ENCODE measurements around the gene MRPL43.

DNA sequence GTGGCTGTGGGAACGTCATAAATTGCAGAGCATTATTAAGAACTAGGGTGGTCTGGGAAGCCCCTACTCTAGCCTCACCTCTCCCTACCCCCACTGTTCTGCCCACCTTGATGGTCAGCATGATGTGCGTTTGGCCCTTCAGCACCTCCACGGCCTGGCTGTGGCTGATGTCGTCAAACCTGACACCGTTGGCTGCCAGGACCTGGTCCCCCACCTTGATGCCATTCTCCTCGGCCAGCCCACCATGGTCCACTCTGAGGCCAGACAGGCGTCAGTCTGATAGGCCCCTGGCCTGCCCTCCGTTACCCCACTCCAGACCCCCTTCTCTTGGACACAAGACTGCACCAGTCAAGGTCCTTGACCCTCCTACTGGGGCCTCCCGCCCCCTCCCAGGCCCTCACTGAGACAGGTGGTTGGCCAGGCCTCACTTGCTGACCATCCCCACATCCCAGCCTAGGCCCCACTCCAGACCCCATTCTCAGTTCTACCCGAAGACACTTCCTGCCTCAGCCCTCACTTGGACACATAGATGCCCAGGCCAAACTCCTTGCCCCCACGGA, 34.5 kb upstream of the MRPL43 start:
- TF ChIP-seq CTCF (IDR thresholded peaks at IDR 0.05) (no peak), POLR2A (IDR thresholded peaks at IDR 0.05) (no peak)

All from adrenal gland (tissue), 5 donors.